Neural progenitor cell (in vitro differentiated cells): ENCODE results near the gene LDHAL6B. TPM values are rescaled to one million over a fixed set of nuclear protein-coding genes. Genes with fewer than 3 reads are reported as not detected.

ENCODE experiments used
- DNase-seq: peaks from one replicate; pipeline ENCODE4 v3.0.0-alpha.2; 2016; ENCODE audit warnings: low spot score
- H2AFZ ChIP-seq: fragments of 200-600 bp; sonication (generic); replicated peaks from 2 replicates; pipeline ENCODE4 v1.6.1; 2016; ENCODE audit warnings: antibody characterized with exemption
- H3F3A ChIP-seq: fragments of 200-600 bp; sonication (generic); 2 replicates; pipeline ENCODE4 v1.6.1; 2016; ENCODE audit warnings: antibody characterized with exemption, low read depth
- H3K27ac ChIP-seq: fragments of 200-600 bp; sonication (generic); 2 replicates; pipeline ENCODE4 v1.5.1; 2016; ENCODE audit warnings: mild to moderate bottlenecking
- H3K27me3 ChIP-seq: fragments of 200-600 bp; sonication (generic); 2 replicates; pipeline ENCODE4 v1.6.1; 2016; ENCODE audit warnings: mild to moderate bottlenecking, moderate library complexity
- H3K36me3 ChIP-seq: fragments of 200-600 bp; sonication (generic); 2 replicates; pipeline ENCODE4 v1.5.1; 2016
- H3K4me1 ChIP-seq: fragments of 200-600 bp; sonication (generic); 2 replicates; pipeline ENCODE4 v1.6.1; 2016; ENCODE audit warnings: mixed run types
- H3K4me2 ChIP-seq: fragments of 200-600 bp; sonication (generic); 2 replicates; pipeline ENCODE4 v1.6.1; 2016
- H3K4me3 ChIP-seq: fragments of 200-600 bp; sonication (generic); 2 replicates; pipeline ENCODE4 v1.5.1; 2016
- H3K79me2 ChIP-seq: fragments of 200-600 bp; sonication (generic); 2 replicates; pipeline ENCODE4 v1.6.1; 2016; ENCODE audit warnings: low read depth
- H3K9ac ChIP-seq: fragments of 200-600 bp; sonication (generic); 2 replicates; pipeline ENCODE4 v1.6.1; 2016
- H3K9me3 ChIP-seq: fragments of 200-600 bp; sonication (generic); 2 replicates; pipeline ENCODE4 v1.5.1; 2016; ENCODE audit warnings: low read depth
- H4K20me1 ChIP-seq: fragments of 200-600 bp; sonication (generic); 2 replicates; pipeline ENCODE4 v1.6.1; 2016; ENCODE audit warnings: low read depth
- H3K27ac Mint-ChIP-seq: 3 replicates; pipeline ENCODE4 v1.8.0; 2021; ENCODE audit warnings: mixed read lengths
- H3K27me3 Mint-ChIP-seq: 2 replicates; pipeline ENCODE4 v1.8.0; 2022; ENCODE audit warnings: low read depth, mild to moderate bottlenecking, inconsistent platforms, moderate library complexity, mixed read lengths; ENCODE audit not compliant: insufficient read depth
- H3K36me3 Mint-ChIP-seq: 3 replicates; pipeline ENCODE4 v1.8.0; 2021; ENCODE audit warnings: mixed read lengths
- H3K4me1 Mint-ChIP-seq: 3 replicates; pipeline ENCODE4 v1.8.0; 2021; ENCODE audit warnings: mixed read lengths
- H3K4me3 Mint-ChIP-seq: 3 replicates; pipeline ENCODE4 v1.8.0; 2021; ENCODE audit warnings: mild to moderate bottlenecking, moderate library complexity, mixed read lengths
- H3K9me3 Mint-ChIP-seq: 3 replicates; pipeline ENCODE4 v1.8.0; 2020; ENCODE audit warnings: mixed read lengths
- EZH2 ChIP-seq: fragments of 200-600 bp; sonication (generic); IDR thresholded peaks from 2 replicates; pipeline ENCODE4 v1.6.1; 2017; ENCODE audit warnings: antibody characterized with exemption, mild to moderate bottlenecking, moderate library complexity
- EZH2phosphoT487 ChIP-seq: fragments of 200-600 bp; sonication (generic); IDR thresholded peaks from 2 replicates; pipeline ENCODE4 v1.6.1; 2017; ENCODE audit warnings: antibody characterized with exemption
- total RNA-seq: library from RNA; depleted of rRNA; stranded (reverse); fragments of >200 nt; gene quantifications from 2 replicates; pipeline ENCODE4 v1.2.3, GENCODE V29; 2015; ENCODE audit warnings: low replicate concordance
- TF ChIP-seq, protein P1 (sequence below): fragments of 200-600 bp; sonication (generic); IDR thresholded peaks from 2 replicates; pipeline ENCODE4 v1.5.1; 2017; ENCODE audit warnings: antibody characterized with exemption, mild to moderate bottlenecking

Gene LDHAL6B
- total RNA-seq, 1 donor from 2014 or later: not detected

DNA sequence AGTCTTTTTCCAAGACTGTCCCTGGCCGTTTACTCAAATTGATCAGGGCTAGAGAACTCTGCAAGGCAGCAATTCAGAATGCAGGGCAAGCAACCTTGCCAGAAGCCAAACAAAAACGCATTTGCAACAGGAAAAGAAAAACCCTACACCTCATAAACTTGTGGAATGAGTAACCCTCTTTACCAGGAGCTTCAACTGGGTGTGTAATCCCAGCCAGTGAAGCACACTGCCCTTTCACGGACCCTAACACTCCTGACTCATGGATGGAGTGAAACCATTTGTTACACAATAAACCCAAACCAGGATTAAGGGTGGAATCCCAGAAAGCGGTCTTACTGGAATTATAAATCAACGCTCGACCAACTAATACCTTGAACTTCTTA lies 14.8 kb upstream of the LDHAL6B start:
- no peaks in the 10 kb centered on the region for H4K20me1 ChIP-seq
- no peaks in the 10 kb centered on the region for H3K4me1 Mint-ChIP-seq
- peaks cover 3% of the 10 kb centered on the region for H3K9me3 Mint-ChIP-seq
- no peak for DNase-seq
- no peaks in the 10 kb centered on the region for H3K4me1 ChIP-seq
- no peak overlapping the region for H2AFZ ChIP-seq
- no peaks in the 10 kb centered on the region for H3F3A ChIP-seq
- no peak overlapping the region for H3K27ac Mint-ChIP-seq
- H3K4me3 Mint-ChIP-seq: no peak overlapping the region
- H3K4me2 ChIP-seq: no peak overlapping the region
- TF ChIP-seq EZH2phosphoT487: no peak
- TF ChIP-seq, protein P1, sequence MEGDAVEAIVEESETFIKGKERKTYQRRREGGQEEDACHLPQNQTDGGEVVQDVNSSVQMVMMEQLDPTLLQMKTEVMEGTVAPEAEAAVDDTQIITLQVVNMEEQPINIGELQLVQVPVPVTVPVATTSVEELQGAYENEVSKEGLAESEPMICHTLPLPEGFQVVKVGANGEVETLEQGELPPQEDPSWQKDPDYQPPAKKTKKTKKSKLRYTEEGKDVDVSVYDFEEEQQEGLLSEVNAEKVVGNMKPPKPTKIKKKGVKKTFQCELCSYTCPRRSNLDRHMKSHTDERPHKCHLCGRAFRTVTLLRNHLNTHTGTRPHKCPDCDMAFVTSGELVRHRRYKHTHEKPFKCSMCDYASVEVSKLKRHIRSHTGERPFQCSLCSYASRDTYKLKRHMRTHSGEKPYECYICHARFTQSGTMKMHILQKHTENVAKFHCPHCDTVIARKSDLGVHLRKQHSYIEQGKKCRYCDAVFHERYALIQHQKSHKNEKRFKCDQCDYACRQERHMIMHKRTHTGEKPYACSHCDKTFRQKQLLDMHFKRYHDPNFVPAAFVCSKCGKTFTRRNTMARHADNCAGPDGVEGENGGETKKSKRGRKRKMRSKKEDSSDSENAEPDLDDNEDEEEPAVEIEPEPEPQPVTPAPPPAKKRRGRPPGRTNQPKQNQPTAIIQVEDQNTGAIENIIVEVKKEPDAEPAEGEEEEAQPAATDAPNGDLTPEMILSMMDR: no peak
- no peak for TF ChIP-seq EZH2
- no peaks in the 10 kb centered on the region for H3K36me3 ChIP-seq
- H3K36me3 Mint-ChIP-seq: peaks cover 25% of the 10 kb centered on the region
- no peaks in the 10 kb centered on the region for H3K27me3 Mint-ChIP-seq
- no peak overlapping the region for H3K27ac ChIP-seq
- no peaks in the 10 kb centered on the region for H3K9me3 ChIP-seq
- H3K79me2 ChIP-seq: no peaks in the 10 kb centered on the region
- H3K27me3 ChIP-seq: no peaks in the 10 kb centered on the region
- no peak overlapping the region for H3K9ac ChIP-seq
- no peak overlapping the region for H3K4me3 ChIP-seq

DNA sequence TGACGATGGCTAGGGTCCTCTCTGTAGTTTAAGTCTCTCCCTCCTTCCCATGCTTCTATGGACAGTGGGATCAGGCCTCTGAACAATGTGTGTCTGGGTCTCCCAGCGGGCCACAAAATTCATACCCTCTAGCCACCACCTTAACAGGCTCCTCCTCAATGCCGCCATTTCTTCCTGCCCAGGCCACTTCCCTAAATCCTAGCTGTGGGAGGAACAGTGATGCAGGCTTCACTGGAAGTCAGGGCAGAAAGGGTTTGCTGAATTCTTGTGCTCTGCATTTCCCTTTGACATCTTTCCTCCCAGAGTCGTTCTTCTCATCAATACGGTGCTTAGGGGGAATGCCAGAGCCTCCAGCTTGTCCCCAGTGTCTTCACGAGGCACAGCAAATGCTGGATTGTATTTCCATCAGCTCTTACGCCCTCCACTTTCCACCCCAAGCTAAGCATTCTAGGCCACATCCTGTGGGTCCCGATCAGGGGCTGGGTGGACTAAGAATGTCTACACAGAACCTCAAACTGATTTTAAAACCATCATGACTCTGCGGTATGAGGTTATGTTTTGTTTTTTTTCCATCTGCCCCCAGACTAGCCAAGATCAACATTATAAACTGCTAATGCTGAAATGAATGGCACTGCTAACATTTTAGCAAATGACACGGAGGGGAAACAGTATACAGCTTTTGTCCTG lies 11.9 kb upstream of the LDHAL6B start:
- H4K20me1 ChIP-seq: no peaks in the 10 kb centered on the region
- no peaks in the 10 kb centered on the region for H3F3A ChIP-seq
- no peak overlapping the region for H3K4me3 Mint-ChIP-seq
- peaks cover 19% of the 10 kb centered on the region for H3K36me3 Mint-ChIP-seq
- no peak overlapping the region for H3K9ac ChIP-seq
- no peaks in the 10 kb centered on the region for H3K9me3 Mint-ChIP-seq
- peaks cover 4% of the 10 kb centered on the region for H3K27me3 Mint-ChIP-seq
- TF ChIP-seq, protein P1: no peak
- TF ChIP-seq EZH2phosphoT487 (no peak), EZH2 (no peak)
- no peaks in the 10 kb centered on the region for H3K27me3 ChIP-seq
- H3K79me2 ChIP-seq: no peaks in the 10 kb centered on the region
- no peak overlapping the region for H2AFZ ChIP-seq
- no peak overlapping the region for H3K4me2 ChIP-seq
- no peaks in the 10 kb centered on the region for H3K4me1 ChIP-seq
- no peaks in the 10 kb centered on the region for H3K36me3 ChIP-seq
- peaks cover 2% of the 10 kb centered on the region for H3K4me1 Mint-ChIP-seq
- H3K27ac ChIP-seq: no peak overlapping the region
- no peak overlapping the region for H3K4me3 ChIP-seq
- H3K9me3 ChIP-seq: no peaks in the 10 kb centered on the region
- DNase-seq: no peak
- no peak overlapping the region for H3K27ac Mint-ChIP-seq

DNA sequence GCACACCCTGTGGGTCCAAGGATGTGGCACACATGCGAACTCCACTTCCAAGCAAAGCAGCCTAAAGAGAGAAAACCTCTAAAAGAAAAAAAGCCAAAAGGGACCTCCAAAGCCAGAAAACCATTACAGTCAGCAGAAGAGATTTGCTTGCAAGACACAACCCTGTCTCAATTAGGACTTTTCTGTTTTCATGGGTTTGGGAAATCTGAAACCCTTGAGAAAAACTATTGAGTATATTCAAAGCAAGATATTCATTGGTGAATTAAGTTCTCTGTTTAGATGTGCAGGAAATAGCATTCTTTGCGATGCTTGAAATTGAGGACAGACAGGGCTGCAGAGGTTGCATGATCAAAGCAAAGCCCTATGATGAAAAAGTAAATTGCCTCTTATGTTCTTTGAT lies 10.2 kb upstream of the LDHAL6B start:
- no peak overlapping the region for H3K4me3 ChIP-seq
- H3K36me3 ChIP-seq: no peaks in the 10 kb centered on the region
- no peaks in the 10 kb centered on the region for H3K27me3 ChIP-seq
- no peak overlapping the region for H3K4me3 Mint-ChIP-seq
- H3K27me3 Mint-ChIP-seq: peaks cover 4% of the 10 kb centered on the region
- no peak overlapping the region for H3K27ac Mint-ChIP-seq
- no peak overlapping the region for H2AFZ ChIP-seq
- no peaks in the 10 kb centered on the region for H3K9me3 ChIP-seq
- H3K9me3 Mint-ChIP-seq: no peaks in the 10 kb centered on the region
- H3K4me2 ChIP-seq: no peak overlapping the region
- H3F3A ChIP-seq: no peaks in the 10 kb centered on the region
- no peaks in the 10 kb centered on the region for H4K20me1 ChIP-seq
- peaks cover 20% of the 10 kb centered on the region for H3K36me3 Mint-ChIP-seq
- TF ChIP-seq EZH2phosphoT487: no peak
- no peak for TF ChIP-seq EZH2
- TF ChIP-seq, protein P1: no peak
- H3K79me2 ChIP-seq: no peaks in the 10 kb centered on the region
- peaks cover 9% of the 10 kb centered on the region for H3K4me1 Mint-ChIP-seq
- DNase-seq: no peak
- no peaks in the 10 kb centered on the region for H3K4me1 ChIP-seq
- H3K9ac ChIP-seq: no peak overlapping the region
- H3K27ac ChIP-seq: no peak overlapping the region
